Panc1 (cell line): ENCODE data around the gene FOXK1. TPM values are rescaled to one million over a fixed set of nuclear protein-coding genes. Genes with fewer than 3 reads are reported as not detected.
"Not testable (repeated sequence)": the region's sequence is repeated elsewhere in the genome, so short reads cannot be mapped to it uniquely, and the experiment has no call there.

Source experiments
- ATAC-seq: fragments of 200-7000 bp; cut with Tn5 transposase; 2 replicates; pipeline ENCODE4 v1.9.1; 2020; ENCODE audit warnings: mild to moderate bottlenecking, moderate library complexity
- BruUV-seq: library from RNA; stranded (reverse); fragments of 400-500 nt; replicated peaks from 2 replicates; lab custom pipeline; 2021; lab: Mats Ljungman, UMichigan
- CTCF ChIA-PET: fragments of 300-600 bp; sonication (Branson Sonifier 250); formaldehyde crosslinking; loops from one replicate; lab custom pipeline; 2022; ENCODE audit warnings: antibody characterized with exemption; lab: Charles Lee
- POLR2A ChIA-PET: fragments of 300-600 bp; sonication (Branson Sonifier 250); formaldehyde crosslinking; loops from one replicate; lab custom pipeline; 2022; ENCODE audit warnings: antibody characterized with exemption; lab: Charles Lee
- DNase-seq: peaks from one replicate; pipeline ENCODE4 v3.0.0-alpha.2; 2010; ENCODE audit warnings: low read depth, low spot score
- H3K27ac ChIP-seq: 2 replicates; pipeline ENCODE4 v1.5.1; 2011; ENCODE audit warnings: mild to moderate bottlenecking, low read length, inconsistent platforms
- H3K27me3 ChIP-seq: fragments of 200-500 bp; sonication (Bioruptor generic); 2 replicates; pipeline ENCODE4 v1.6.0; 2014; ENCODE audit warnings: low read length, inconsistent platforms; ENCODE audit not compliant: control insufficient read depth, insufficient read depth
- H3K36me3 ChIP-seq: fragments of 200-500 bp; sonication (Bioruptor generic); 2 replicates; pipeline ENCODE4 v1.5.1; 2014; ENCODE audit warnings: inconsistent platforms, mild to moderate bottlenecking, low read length, moderate library complexity; ENCODE audit not compliant: control insufficient read depth, insufficient read depth
- H3K4me1 ChIP-seq: 2 replicates; pipeline ENCODE4 v1.5.1; 2011; ENCODE audit warnings: inconsistent platforms, mild to moderate bottlenecking, low read length, moderate library complexity; ENCODE audit not compliant: control insufficient read depth, insufficient read depth
- H3K4me3 ChIP-seq, 2 experiments: 2 replicates each; pipeline ENCODE4 v1.5.1; 2011 to 2012; ENCODE audit warnings: low read depth in 2 of 2, low read length in 2 of 2, mild to moderate bottlenecking in 2 of 2, inconsistent platforms in 1 of 2, moderate library complexity in 1 of 2
- H3K9me3 ChIP-seq: fragments of 200-500 bp; sonication (Bioruptor generic); 2 replicates; pipeline ENCODE4 v1.5.1; 2014; ENCODE audit warnings: low read depth, mild to moderate bottlenecking, inconsistent platforms, low read length, moderate library complexity; ENCODE audit not compliant: control insufficient read depth, insufficient read depth
- POLR2AphosphoS5 ChIP-seq: IDR thresholded peaks from 2 replicates; pipeline ENCODE4 v1.6.1; 2012; ENCODE audit warnings: mild to moderate bottlenecking, low read depth, low read length, moderate library complexity
- SIN3A ChIP-seq: IDR thresholded peaks from 2 replicates; pipeline ENCODE4 v1.6.1; 2012; ENCODE audit warnings: low read depth, mild to moderate bottlenecking, low read length, moderate library complexity, borderline replicate concordance; ENCODE audit not compliant: insufficient read depth
- TCF7L2 ChIP-seq: IDR thresholded peaks from 2 replicates; pipeline ENCODE4 v1.6.1; 2011; ENCODE audit warnings: mild to moderate bottlenecking, low read depth, low read length, inconsistent platforms
- in situ Hi-C: cut with HindIII; loops from 2 replicates; pipeline ENCODE4 v1.10.0; 2016; ENCODE audit warnings: low sequenced_read_pairs, low pct_unique_long_range_greater_than_20kb
- intact Hi-C: fragments of 100-400 bp; cut with micrococcal nuclease; formaldehyde crosslinking; loops from one replicate; pipeline ENCODE4 v1.10.0; 2022; ENCODE audit not compliant: unreplicated experiment
- total RNA-seq: library from RNA; stranded (reverse); gene quantifications from one replicate; pipeline ENCODE4 v1.2.1, GENCODE V29; 2021; ENCODE audit not compliant: unreplicated experiment
- TF ChIP-seq, protein P1 (sequence below): fragments of 450-650 bp; IDR thresholded peaks from 2 replicates; pipeline ENCODE4 v1.5.1; 2017; ENCODE audit warnings: mild to moderate bottlenecking
- TF ChIP-seq, protein P2 (sequence below), 2 experiments: IDR thresholded peaks; 2 replicates each; pipeline ENCODE4 v1.6.1; 2011 to 2012; ENCODE audit warnings: low read depth in 2 of 2, control low read depth in 1 of 2, low read length in 1 of 2, mild to moderate bottlenecking in 1 of 2, moderate library complexity in 1 of 2; ENCODE audit not compliant: insufficient read depth in 1 of 2

The FOXK1 gene
- total RNA-seq, 1 experiment from 2014 or later: 72.7 TPM

DNA sequence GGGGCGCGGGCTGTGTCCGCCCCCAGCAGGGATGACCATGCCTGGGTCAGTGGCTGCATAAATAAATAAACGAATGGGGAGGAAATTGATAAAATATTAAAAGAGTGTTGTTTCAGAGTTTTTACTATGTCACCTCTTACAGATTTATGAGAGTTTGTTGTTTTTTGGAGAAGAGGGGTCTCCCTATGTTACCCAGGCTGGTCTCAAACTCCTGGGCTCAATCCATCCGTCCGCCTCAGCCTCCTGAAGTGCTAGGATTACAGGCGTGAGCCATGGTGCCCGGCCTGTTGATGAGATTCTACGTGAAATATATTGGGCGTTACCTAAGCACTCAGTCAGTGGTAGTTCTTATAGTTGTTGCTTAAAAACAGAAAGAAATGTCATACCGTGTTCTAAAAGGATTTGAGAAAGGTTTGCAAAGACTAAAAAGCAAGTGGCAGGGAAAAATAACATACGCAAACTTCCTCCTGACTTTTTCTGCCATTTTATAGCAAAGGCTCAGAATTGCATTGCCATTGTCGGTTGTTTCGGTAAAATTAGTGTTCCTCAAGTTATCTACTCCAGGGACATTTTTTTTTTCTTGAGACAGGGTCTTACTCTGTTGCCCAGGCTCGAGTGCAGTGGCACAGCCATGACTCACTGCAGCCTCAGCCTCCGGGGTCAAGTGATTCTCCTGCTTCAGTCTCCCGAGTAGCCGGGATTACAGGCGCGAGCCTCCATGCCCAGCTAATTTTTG is 39.5 kb upstream of the FOXK1 start:
- ATAC-seq (no peak), DNase-seq (no peak)
- in situ Hi-C loops (no loop called here), intact Hi-C loops (no loop called here)
- ChIA-PET CTCF (interaction anchor here (0.6 to 1.3 kb wide), 2 partner anchors 43 to 156 kb away, joined by 3 to 4 read pairs; no protein-coding TSS in a partner anchor), POLR2A (interaction anchor here (1.2 kb wide), 1 partner anchor 132 kb away, joined by 3 read pairs; the partner anchor contains the start of gene AP5Z1)
- BruUV-seq: TSS peak; percentile 97
- H3K27me3 ChIP-seq: no peaks in the 10 kb centered on the region
- H3K9me3 ChIP-seq: no peaks in the 10 kb centered on the region
- H3K36me3 ChIP-seq: no peaks in the 10 kb centered on the region
- peak overlapping the region; percentile 63 to 90 for H3K4me3 ChIP-seq
- peaks cover 15% of the 10 kb centered on the region for H3K4me1 ChIP-seq
- peak overlapping the region; percentile 88 for H3K27ac ChIP-seq
- no peak for TF ChIP-seq POLR2AphosphoS5
- no peak for TF ChIP-seq SIN3A
- TF ChIP-seq, protein P1, sequence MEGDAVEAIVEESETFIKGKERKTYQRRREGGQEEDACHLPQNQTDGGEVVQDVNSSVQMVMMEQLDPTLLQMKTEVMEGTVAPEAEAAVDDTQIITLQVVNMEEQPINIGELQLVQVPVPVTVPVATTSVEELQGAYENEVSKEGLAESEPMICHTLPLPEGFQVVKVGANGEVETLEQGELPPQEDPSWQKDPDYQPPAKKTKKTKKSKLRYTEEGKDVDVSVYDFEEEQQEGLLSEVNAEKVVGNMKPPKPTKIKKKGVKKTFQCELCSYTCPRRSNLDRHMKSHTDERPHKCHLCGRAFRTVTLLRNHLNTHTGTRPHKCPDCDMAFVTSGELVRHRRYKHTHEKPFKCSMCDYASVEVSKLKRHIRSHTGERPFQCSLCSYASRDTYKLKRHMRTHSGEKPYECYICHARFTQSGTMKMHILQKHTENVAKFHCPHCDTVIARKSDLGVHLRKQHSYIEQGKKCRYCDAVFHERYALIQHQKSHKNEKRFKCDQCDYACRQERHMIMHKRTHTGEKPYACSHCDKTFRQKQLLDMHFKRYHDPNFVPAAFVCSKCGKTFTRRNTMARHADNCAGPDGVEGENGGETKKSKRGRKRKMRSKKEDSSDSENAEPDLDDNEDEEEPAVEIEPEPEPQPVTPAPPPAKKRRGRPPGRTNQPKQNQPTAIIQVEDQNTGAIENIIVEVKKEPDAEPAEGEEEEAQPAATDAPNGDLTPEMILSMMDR: no peak
- TF ChIP-seq, protein P2, sequence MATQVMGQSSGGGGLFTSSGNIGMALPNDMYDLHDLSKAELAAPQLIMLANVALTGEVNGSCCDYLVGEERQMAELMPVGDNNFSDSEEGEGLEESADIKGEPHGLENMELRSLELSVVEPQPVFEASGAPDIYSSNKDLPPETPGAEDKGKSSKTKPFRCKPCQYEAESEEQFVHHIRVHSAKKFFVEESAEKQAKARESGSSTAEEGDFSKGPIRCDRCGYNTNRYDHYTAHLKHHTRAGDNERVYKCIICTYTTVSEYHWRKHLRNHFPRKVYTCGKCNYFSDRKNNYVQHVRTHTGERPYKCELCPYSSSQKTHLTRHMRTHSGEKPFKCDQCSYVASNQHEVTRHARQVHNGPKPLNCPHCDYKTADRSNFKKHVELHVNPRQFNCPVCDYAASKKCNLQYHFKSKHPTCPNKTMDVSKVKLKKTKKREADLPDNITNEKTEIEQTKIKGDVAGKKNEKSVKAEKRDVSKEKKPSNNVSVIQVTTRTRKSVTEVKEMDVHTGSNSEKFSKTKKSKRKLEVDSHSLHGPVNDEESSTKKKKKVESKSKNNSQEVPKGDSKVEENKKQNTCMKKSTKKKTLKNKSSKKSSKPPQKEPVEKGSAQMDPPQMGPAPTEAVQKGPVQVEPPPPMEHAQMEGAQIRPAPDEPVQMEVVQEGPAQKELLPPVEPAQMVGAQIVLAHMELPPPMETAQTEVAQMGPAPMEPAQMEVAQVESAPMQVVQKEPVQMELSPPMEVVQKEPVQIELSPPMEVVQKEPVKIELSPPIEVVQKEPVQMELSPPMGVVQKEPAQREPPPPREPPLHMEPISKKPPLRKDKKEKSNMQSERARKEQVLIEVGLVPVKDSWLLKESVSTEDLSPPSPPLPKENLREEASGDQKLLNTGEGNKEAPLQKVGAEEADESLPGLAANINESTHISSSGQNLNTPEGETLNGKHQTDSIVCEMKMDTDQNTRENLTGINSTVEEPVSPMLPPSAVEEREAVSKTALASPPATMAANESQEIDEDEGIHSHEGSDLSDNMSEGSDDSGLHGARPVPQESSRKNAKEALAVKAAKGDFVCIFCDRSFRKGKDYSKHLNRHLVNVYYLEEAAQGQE (IDR thresholded peaks at IDR 0.05; ENCODE audit: insufficient read depth in 1 of 2, low read depth in 2 of 2, low read length in 1 of 2): no peak
- TF ChIP-seq TCF7L2: no peak

DNA sequence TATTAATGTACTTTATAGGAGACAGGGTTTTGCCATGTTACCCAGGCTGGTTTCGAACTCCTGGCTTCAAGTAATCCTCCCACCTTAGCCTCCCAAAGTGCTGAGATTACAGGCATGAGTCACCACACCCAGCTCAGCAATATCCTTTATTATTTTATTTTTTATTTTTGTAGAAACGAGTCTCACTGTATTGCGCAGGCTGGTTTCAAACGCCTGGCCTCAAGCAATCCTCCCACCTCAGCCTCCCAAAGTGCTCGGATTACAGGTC is 39.0 kb upstream of the FOXK1 start:
- H3K27ac ChIP-seq, in situ Hi-C loops, POLR2A ChIA-PET, H3K27me3 ChIP-seq, ATAC-seq, H3K9me3 ChIP-seq, intact Hi-C loops, H3K36me3 ChIP-seq, H3K4me3 ChIP-seq, CTCF ChIA-PET, DNase-seq, BruUV-seq: not testable (repeated sequence)
- peaks cover 15% of the 10 kb centered on the region for H3K4me1 ChIP-seq

DNA sequence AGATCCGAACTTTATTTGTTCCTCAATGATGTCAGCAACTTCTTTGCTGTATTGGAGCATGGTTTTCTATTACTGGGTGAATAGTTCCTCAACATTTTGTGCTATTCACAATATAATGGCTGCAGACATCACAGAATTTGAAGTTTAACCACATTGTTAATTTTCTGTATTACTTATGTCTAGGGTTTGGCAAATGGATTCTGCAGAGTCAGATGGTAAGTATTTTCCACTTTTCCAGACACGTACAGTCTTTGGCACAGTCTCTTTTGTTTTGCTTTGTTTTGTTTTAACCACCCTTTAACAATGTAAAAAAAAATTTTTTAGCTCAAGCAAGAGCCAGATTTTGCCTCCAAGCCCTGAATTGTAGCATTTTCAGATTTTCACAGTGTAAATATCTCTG is 36.8 kb upstream of the FOXK1 start:
- no peak overlapping the region for H3K27ac ChIP-seq
- peaks cover 8% of the 10 kb centered on the region; the same call in 1 of the 2 replicates for H3K4me1 ChIP-seq
- in situ Hi-C loops (no loop called here), intact Hi-C loops (no loop called here)
- no peaks in the 10 kb centered on the region for H3K36me3 ChIP-seq
- no peak for ATAC-seq
- H3K9me3 ChIP-seq: no peaks in the 10 kb centered on the region
- no TSS peak for BruUV-seq
- H3K27me3 ChIP-seq: no peaks in the 10 kb centered on the region
- TF ChIP-seq, protein P2 (IDR thresholded peaks at IDR 0.05; ENCODE audit: insufficient read depth in 1 of 2, low read depth in 2 of 2, low read length in 1 of 2): no peak
- DNase-seq: no peak
- no peak overlapping the region for H3K4me3 ChIP-seq
- CTCF ChIA-PET: no interaction called here
- POLR2A ChIA-PET: no interaction called here
